Loucy (cell line): Measurements from ENCODE around the gene OR10H3.
"Not testable (repeated sequence)": the region's sequence is repeated elsewhere in the genome, so short reads cannot be mapped to it uniquely, and the experiment has no call there.

Experiments used
- H2AFZ ChIP-seq: fragments of 200-600 bp; sonication (generic); 2 replicates; pipeline ENCODE4 v1.6.0; 2016; ENCODE audit warnings: antibody characterized with exemption, mild to moderate bottlenecking, low read length, moderate library complexity
- H3F3A ChIP-seq: fragments of 200-600 bp; 2 replicates; pipeline ENCODE4 v1.6.0; 2016; ENCODE audit warnings: antibody characterized with exemption, low read depth, mild to moderate bottlenecking
- H3K27me3 ChIP-seq: fragments of 200-600 bp; sonication (generic); 2 replicates; pipeline ENCODE4 v1.6.1; 2014; ENCODE audit warnings: low read length, mild to moderate bottlenecking; ENCODE audit not compliant: insufficient read depth, poor library complexity, severe bottlenecking
- H3K36me3 ChIP-seq: fragments of 200-600 bp; sonication (generic); 2 replicates; pipeline ENCODE4 v1.6.1; 2016; ENCODE audit warnings: low read length; ENCODE audit not compliant: insufficient read depth
- H3K4me1 ChIP-seq: fragments of 200-600 bp; sonication (generic); 2 replicates; pipeline ENCODE4 v1.5.1; 2014; ENCODE audit warnings: low read length, mild to moderate bottlenecking; ENCODE audit not compliant: insufficient read depth, poor library complexity, severe bottlenecking
- H3K4me2 ChIP-seq: fragments of 200-600 bp; sonication (generic); 2 replicates; pipeline ENCODE4 v1.6.0; 2014; ENCODE audit warnings: antibody characterized with exemption, low read length, low read depth, mild to moderate bottlenecking; ENCODE audit not compliant: poor library complexity, severe bottlenecking
- H3K4me3 ChIP-seq: fragments of 200-600 bp; sonication (generic); 2 replicates; pipeline ENCODE4 v1.5.1; 2014; ENCODE audit warnings: low read length, mild to moderate bottlenecking, mixed read lengths; ENCODE audit not compliant: poor library complexity, severe bottlenecking
- H3K79me2 ChIP-seq: fragments of 200-600 bp; sonication (generic); 2 replicates; pipeline ENCODE4 v1.6.1; 2014; ENCODE audit warnings: low read length; ENCODE audit not compliant: insufficient read depth
- H3K9ac ChIP-seq: fragments of 200-600 bp; sonication (generic); 2 replicates; pipeline ENCODE4 v1.6.0; 2014; ENCODE audit warnings: mild to moderate bottlenecking, low read depth, low read length, moderate library complexity; ENCODE audit not compliant: poor library complexity, severe bottlenecking
- H3K9me2 ChIP-seq: fragments of 200-600 bp; sonication (generic); replicated peaks from 2 replicates; pipeline ENCODE4 v1.6.1; 2016; ENCODE audit warnings: low read depth, low read length, mixed read lengths
- H3K9me3 ChIP-seq: fragments of 200-600 bp; sonication (generic); 2 replicates; pipeline ENCODE4 v1.6.1; 2014; ENCODE audit warnings: mild to moderate bottlenecking, antibody characterized with exemption, low read length, low read depth; ENCODE audit not compliant: insufficient read depth
- H4K20me1 ChIP-seq: fragments of 200-600 bp; sonication (generic); 2 replicates; pipeline ENCODE4 v1.6.0; 2014; ENCODE audit warnings: antibody characterized with exemption, low read length, mild to moderate bottlenecking; ENCODE audit not compliant: insufficient read depth, poor library complexity, severe bottlenecking
- CTCF ChIP-seq: fragments of 200-600 bp; sonication (generic); conservative IDR thresholded peaks from 2 replicates; pipeline ENCODE4 v1.5.1; 2014; ENCODE audit warnings: mild to moderate bottlenecking, antibody characterized with exemption, low read length
- EZH2phosphoT487 ChIP-seq: fragments of 200-600 bp; IDR thresholded peaks from 2 replicates; pipeline ENCODE4 v1.6.1; 2018; ENCODE audit warnings: antibody characterized with exemption, mild to moderate bottlenecking, moderate library complexity, borderline replicate concordance

The OR10H3 gene

GRCh38 chr19:15782211-15782610 lies 44.4 kb downstream of the OR10H3 start:
- Histone ChIP-seq H2AFZ (no peak overlapping the region), H3K9me2 (no peaks in the 10 kb centered on the region), H3K36me3 (no peaks in the 10 kb centered on the region), H3K4me3 (no peak overlapping the region), H3K4me1 (no peaks in the 10 kb centered on the region), H3K9me3 (no peaks in the 10 kb centered on the region), H3K9ac (no peak overlapping the region), H3K27me3 (no peaks in the 10 kb centered on the region), H4K20me1 (no peaks in the 10 kb centered on the region), H3F3A (no peaks in the 10 kb centered on the region), H3K4me2 (no peak overlapping the region), H3K79me2 (no peaks in the 10 kb centered on the region)
- TF ChIP-seq CTCF (no peak), EZH2phosphoT487 (no peak)

GRCh38 chr19:15782896-15783295 lies 45.1 kb downstream of the OR10H3 start:
- not testable (repeated sequence) for H3K79me2 ChIP-seq, H3K9ac ChIP-seq, H3K36me3 ChIP-seq, H3K4me2 ChIP-seq, H3K9me3 ChIP-seq, H4K20me1 ChIP-seq, H3K27me3 ChIP-seq, H2AFZ ChIP-seq, H3K9me2 ChIP-seq, H3K4me3 ChIP-seq, H3K4me1 ChIP-seq, H3F3A ChIP-seq

DNA sequence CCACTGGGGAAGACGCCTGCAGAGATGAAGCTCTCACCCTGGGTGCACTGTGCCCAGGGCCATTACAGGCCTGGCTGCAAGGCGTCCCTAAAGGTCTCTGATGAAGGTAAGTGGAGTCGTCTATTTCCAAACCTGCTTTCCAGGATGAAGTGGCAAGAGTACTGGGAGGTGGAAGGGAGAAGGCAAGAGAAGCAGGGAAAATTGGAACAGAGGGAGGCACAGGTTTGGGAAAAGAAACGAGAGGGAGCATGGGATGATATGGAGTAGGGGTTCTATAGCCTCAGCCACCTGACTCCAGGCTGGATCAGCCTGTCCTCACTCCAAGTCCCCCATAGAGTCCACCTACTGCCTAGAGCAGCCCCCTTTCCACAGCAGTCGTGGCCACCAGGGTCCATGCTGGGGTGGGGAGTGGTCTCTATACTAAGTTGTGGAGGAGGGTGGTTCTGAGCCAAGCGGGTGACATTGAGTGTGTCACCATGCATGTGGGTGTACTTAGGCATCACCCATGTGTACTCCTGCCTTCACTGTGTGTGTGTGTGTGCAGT lies 49.9 kb downstream of the OR10H3 start, which contains the start of gene OR10H5:
Gene OR10H5 (plus strand): TSS at position 51 of the 545 bp plus-strand sequence. CDS start 6,388 bp downstream, outside the sequence.
- no peak within 1 kb of the TSS for H3K4me2 ChIP-seq
- H3K9ac ChIP-seq = no peak within 1 kb of the TSS
- no peaks in the 10 kb centered on the region for H3K36me3 ChIP-seq
- H3K27me3 ChIP-seq = no peaks in the 10 kb centered on the region
- H3F3A ChIP-seq = no peaks in the 10 kb centered on the region
- H3K4me3 ChIP-seq = no peak within 1 kb of the TSS
- H3K9me2 ChIP-seq = no peaks in the 10 kb centered on the region
- TF ChIP-seq EZH2phosphoT487 (no peak), CTCF (no peak)
- H4K20me1 ChIP-seq = no peaks in the 10 kb centered on the region
- H2AFZ ChIP-seq = no peak within 1 kb of the TSS
- no peaks in the 10 kb centered on the region for H3K9me3 ChIP-seq
- no peaks in the 10 kb centered on the region for H3K79me2 ChIP-seq
- H3K4me1 ChIP-seq = no peaks in the 10 kb centered on the region

DNA sequence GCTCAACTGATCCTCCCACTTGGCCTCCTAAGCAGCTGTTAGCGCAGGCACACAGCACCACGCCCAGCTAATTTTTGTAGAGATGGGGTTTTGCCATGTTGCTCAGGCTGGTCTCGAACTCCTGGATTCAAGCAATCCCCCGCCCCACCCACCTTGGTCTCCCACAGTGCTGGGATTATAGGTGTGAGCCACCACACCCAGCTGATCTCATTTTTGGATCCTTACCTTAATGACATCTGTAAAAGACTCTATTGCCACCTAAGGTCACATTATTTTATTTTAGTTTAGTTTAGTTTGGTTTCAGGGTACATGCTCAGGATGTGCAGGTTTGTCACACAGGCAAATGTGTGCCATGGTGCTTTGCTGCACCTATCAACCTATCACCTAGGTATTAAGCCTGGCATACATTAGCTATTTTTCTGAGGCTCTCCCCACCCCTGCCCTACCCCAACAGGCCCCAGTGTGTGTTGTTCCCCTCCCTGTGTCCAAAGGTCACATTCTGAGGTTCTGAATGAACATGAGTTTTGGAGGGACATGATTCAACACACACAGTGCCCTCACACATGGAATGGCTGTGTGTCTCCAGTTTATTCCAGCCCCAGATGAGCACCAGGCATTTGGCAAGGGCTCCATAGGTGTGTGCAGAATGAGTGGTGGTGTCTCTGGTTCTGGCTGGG lies 50.9 kb downstream of the OR10H3 start:
- H3K4me2 ChIP-seq = no peak overlapping the region
- H3K4me3 ChIP-seq = no peak overlapping the region
- no peaks in the 10 kb centered on the region for H3K36me3 ChIP-seq
- H2AFZ ChIP-seq = no peak overlapping the region
- no peaks in the 10 kb centered on the region for H3K4me1 ChIP-seq
- no peaks in the 10 kb centered on the region for H3K9me2 ChIP-seq
- H4K20me1 ChIP-seq = no peaks in the 10 kb centered on the region
- TF ChIP-seq CTCF (no peak), EZH2phosphoT487 (no peak)
- no peaks in the 10 kb centered on the region for H3K27me3 ChIP-seq
- no peaks in the 10 kb centered on the region for H3K9me3 ChIP-seq
- H3F3A ChIP-seq = no peaks in the 10 kb centered on the region
- no peak overlapping the region for H3K9ac ChIP-seq
- no peaks in the 10 kb centered on the region for H3K79me2 ChIP-seq
